SU-DHL-6 (cell line): ENCODE results near the gene UTS2R.

ENCODE experiments used
- H2AFZ ChIP-seq: fragments of 200-600 bp; sonication (generic); 2 replicates; pipeline ENCODE4 v1.6.1; 2014; ENCODE audit warnings: low read depth, mild to moderate bottlenecking, moderate library complexity, mixed read lengths, antibody characterized with exemption, low read length; ENCODE audit not compliant: severe bottlenecking
- H3F3A ChIP-seq: fragments of 200-600 bp; shearing (Covaris generic); 2 replicates; pipeline ENCODE4 v1.6.0; 2016; ENCODE audit warnings: antibody characterized with exemption, mild to moderate bottlenecking; ENCODE audit not compliant: insufficient read depth
- H3K27ac ChIP-seq: fragments of 200-600 bp; sonication (generic); 2 replicates; pipeline ENCODE4 v1.5.1; 2016; ENCODE audit warnings: low read depth, mild to moderate bottlenecking, low read length, moderate library complexity, mixed read lengths
- H3K27me3 ChIP-seq: fragments of 200-600 bp; sonication (generic), shearing (Covaris generic); 2 replicates; pipeline ENCODE4 v1.6.0; 2014; ENCODE audit warnings: mild to moderate bottlenecking, low read length
- H3K36me3 ChIP-seq: fragments of 200-600 bp; sonication (generic); 2 replicates; pipeline ENCODE4 v1.6.1; 2014; ENCODE audit warnings: mild to moderate bottlenecking, low read length, mixed read lengths
- H3K4me2 ChIP-seq: fragments of 300-600, 200-600 bp; shearing (Covaris generic), sonication (generic); 2 replicates; pipeline ENCODE4 v1.6.0; 2014; ENCODE audit warnings: low read length, low read depth, mild to moderate bottlenecking; ENCODE audit not compliant: poor library complexity, severe bottlenecking
- H3K4me3 ChIP-seq: fragments of 200-600 bp; sonication (generic); 2 replicates; pipeline ENCODE4 v1.5.1; 2014; ENCODE audit warnings: antibody characterized with exemption, low read length, mild to moderate bottlenecking, mixed read lengths; ENCODE audit not compliant: insufficient read depth, poor library complexity, severe bottlenecking
- H3K79me2 ChIP-seq: fragments of 200-600 bp; sonication (generic); 2 replicates; pipeline ENCODE4 v1.6.1; 2014; ENCODE audit warnings: mild to moderate bottlenecking, low read length, moderate library complexity; ENCODE audit not compliant: insufficient read depth
- H3K9ac ChIP-seq: fragments of 200-600 bp; sonication (generic); 2 replicates; pipeline ENCODE4 v1.7.0; 2014; ENCODE audit warnings: mild to moderate bottlenecking, low read length
- H3K9me2 ChIP-seq: fragments of 200-600 bp; sonication (generic); replicated peaks from 2 replicates; pipeline ENCODE4 v1.6.1; 2014; ENCODE audit warnings: low read length; ENCODE audit not compliant: insufficient read depth
- H3K9me3 ChIP-seq: fragments of 200-600 bp; sonication (generic); 2 replicates; pipeline ENCODE4 v1.6.1; 2014; ENCODE audit warnings: low read length, mixed read lengths; ENCODE audit not compliant: insufficient read depth
- H4K20me1 ChIP-seq: fragments of 200-600 bp; sonication (generic); 2 replicates; pipeline ENCODE4 v1.6.1; 2014; ENCODE audit warnings: low read depth, mild to moderate bottlenecking, antibody characterized with exemption, low read length, moderate library complexity, mixed read lengths
- CTCF ChIP-seq: fragments of 200-600 bp; sonication (generic); IDR thresholded peaks from one replicate; pipeline ENCODE4 v1.5.1; 2017; ENCODE audit warnings: antibody characterized with exemption, mild to moderate bottlenecking, low read length, moderate library complexity; ENCODE audit not compliant: insufficient read depth, poor library complexity, severe bottlenecking
- EZH2phosphoT487 ChIP-seq: fragments of 200-600 bp; sonication (generic), shearing (Covaris generic); conservative IDR thresholded peaks from 2 replicates; pipeline ENCODE4 v1.6.1; 2018; ENCODE audit warnings: mild to moderate bottlenecking, antibody characterized with exemption, low read length, moderate library complexity, mixed read lengths

The UTS2R gene

GRCh38 chr17:82408288-82408937 lies 36.8 kb downstream of the UTS2R start:
- H3K27me3 ChIP-seq: no peaks in the 10 kb centered on the region
- H3K9ac ChIP-seq: no peak overlapping the region
- no peaks in the 10 kb centered on the region for H3K9me3 ChIP-seq
- H3K79me2 ChIP-seq: no peaks in the 10 kb centered on the region
- no peak overlapping the region for H3K4me3 ChIP-seq
- TF ChIP-seq CTCF (no peak), EZH2phosphoT487 (no peak)
- H3K9me2 ChIP-seq: no peaks in the 10 kb centered on the region
- no peaks in the 10 kb centered on the region for H4K20me1 ChIP-seq
- H3K4me2 ChIP-seq: no peak overlapping the region
- no peak overlapping the region for H2AFZ ChIP-seq
- no peaks in the 10 kb centered on the region for H3F3A ChIP-seq
- H3K27ac ChIP-seq: no peak overlapping the region
- no peaks in the 10 kb centered on the region for H3K36me3 ChIP-seq

DNA sequence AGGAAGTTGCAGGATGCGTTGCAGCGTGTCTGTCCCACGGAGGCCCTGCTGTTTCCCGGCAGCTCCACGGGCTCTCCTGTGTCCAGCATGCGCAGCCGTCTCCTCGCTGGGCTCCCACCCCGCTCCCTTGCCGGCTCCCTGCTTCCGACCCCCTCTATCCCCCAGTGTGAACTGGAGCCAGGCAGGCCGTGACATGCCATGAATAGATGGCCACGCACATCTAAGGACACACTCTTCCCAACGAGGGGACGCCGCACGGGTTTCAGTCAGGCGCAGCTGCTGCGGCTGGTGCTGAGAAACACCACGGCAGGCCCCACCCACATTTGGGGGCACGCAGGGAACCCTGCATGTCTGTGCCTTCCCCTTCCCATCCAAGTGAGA lies 37.4 kb downstream of the UTS2R start:
- H3K9ac ChIP-seq: no peak overlapping the region
- H3K4me2 ChIP-seq: no peak overlapping the region
- no peaks in the 10 kb centered on the region for H3F3A ChIP-seq
- H4K20me1 ChIP-seq: no peaks in the 10 kb centered on the region; the same call in 1 of the 2 replicates
- TF ChIP-seq CTCF (no peak), EZH2phosphoT487 (no peak)
- H3K4me3 ChIP-seq: no peak overlapping the region
- H2AFZ ChIP-seq: no peak overlapping the region
- H3K27ac ChIP-seq: no peak overlapping the region
- H3K36me3 ChIP-seq: no peaks in the 10 kb centered on the region
- no peaks in the 10 kb centered on the region for H3K79me2 ChIP-seq
- H3K9me2 ChIP-seq: no peaks in the 10 kb centered on the region
- H3K27me3 ChIP-seq: no peaks in the 10 kb centered on the region
- H3K9me3 ChIP-seq: no peaks in the 10 kb centered on the region

GRCh38 chr17:82410014-82410716 lies 38.6 kb downstream of the UTS2R start:
- Histone ChIP-seq H3K9ac (no peak overlapping the region), H2AFZ (no peak overlapping the region)

More at GRCh38 chr17:82410014-82410716, 38.6 kb downstream of the UTS2R start:
- Histone ChIP-seq H4K20me1 (no peaks in the 10 kb centered on the region; the same call in 1 of the 2 replicates), H3K9me2 (no peaks in the 10 kb centered on the region), H3K27ac (no peak overlapping the region), H3K9me3 (no peaks in the 10 kb centered on the region), H3K4me2 (no peak overlapping the region), H3K4me3 (no peak overlapping the region), H3F3A (no peaks in the 10 kb centered on the region), H3K27me3 (no peaks in the 10 kb centered on the region), H3K79me2 (no peaks in the 10 kb centered on the region), H3K36me3 (no peaks in the 10 kb centered on the region)
- no peak for TF ChIP-seq EZH2phosphoT487
- no peak for TF ChIP-seq CTCF
